HepG2 (cell line): ENCODE results near the gene RTN4. TPM values are rescaled to one million over a fixed set of nuclear protein-coding genes. Genes with fewer than 3 reads are reported as not detected.

ENCODE experiments used
- ATF3 ChIP-seq: sonication (generic); formaldehyde crosslinking; IDR thresholded peaks from 2 replicates; pipeline ENCODE4 v1.4.0; 2020; ENCODE audit warnings: missing genetic modification reagents
- ATRX ChIP-seq: sonication (generic); formaldehyde crosslinking; IDR thresholded peaks from 2 replicates; pipeline ENCODE4 v1.4.0; 2020; ENCODE audit warnings: missing genetic modification reagents, borderline replicate concordance
- ELF1 ChIP-seq: sonication (generic); formaldehyde crosslinking; IDR thresholded peaks from 2 replicates; pipeline ENCODE4 v1.4.0; 2020; ENCODE audit warnings: missing genetic modification reagents
- IRX3 ChIP-seq: sonication (generic); formaldehyde crosslinking; IDR thresholded peaks from 2 replicates; pipeline ENCODE4 v1.8.1; 2023; ENCODE audit warnings: mild to moderate bottlenecking, low read depth, missing genetic modification reagents, borderline replicate concordance
- KDM1A ChIP-seq: IDR thresholded peaks from 2 replicates; pipeline ENCODE4 v1.6.1; 2016; ENCODE audit warnings: missing compliant biosample characterization
- POLR2AphosphoS5 ChIP-seq: IDR thresholded peaks from 2 replicates; pipeline ENCODE4 v1.6.1; 2012; ENCODE audit warnings: low read depth, low read length
- REXO4 ChIP-seq: sonication (generic); formaldehyde crosslinking; IDR thresholded peaks from 2 replicates; pipeline ENCODE4 v1.8.0; 2022; ENCODE audit warnings: missing genetic modification reagents, mild to moderate bottlenecking, borderline replicate concordance
- SMC3 ChIP-seq: IDR thresholded peaks from 2 replicates; pipeline ENCODE4 v1.6.1; 2011; ENCODE audit warnings: low read length, improper control_type of control experiment
- SOX13 ChIP-seq, 3 experiments: fragments of 450-650 bp in 1 of 3; sonication (generic) in 1 of 3; formaldehyde crosslinking in 1 of 3; IDR thresholded peaks in 2 of 3; conservative IDR thresholded peaks in 1 of 3; 2 replicates each; pipeline versions ENCODE4 v1.5.0 to v1.6.1; 2016 to 2020; ENCODE audit warnings: antibody characterized with exemption in 1 of 3, mild to moderate bottlenecking in 1 of 3, missing compliant biosample characterization in 1 of 3, missing genetic modification reagents in 1 of 3, moderate library complexity in 1 of 3
- SRSF1 ChIP-seq: fragments of 200-400 bp; formaldehyde crosslinking; optimal IDR thresholded peaks from 2 replicates; pipeline ENCODE3; 2017; ENCODE audit warnings: mild to moderate bottlenecking, low read depth, low read length, moderate library complexity
- TARDBP ChIP-seq: sonication (generic); formaldehyde crosslinking; IDR thresholded peaks from 2 replicates; pipeline ENCODE4 v1.8.0; 2022; ENCODE audit warnings: mild to moderate bottlenecking, missing genetic modification reagents
- TFAP4 ChIP-seq: sonication (generic); IDR thresholded peaks from 2 replicates; pipeline ENCODE4 v1.6.1; 2016; ENCODE audit warnings: low read depth, borderline replicate concordance
- ZNF160 ChIP-seq: sonication (generic); formaldehyde crosslinking; IDR thresholded peaks from 2 replicates; pipeline ENCODE4 v1.8.0; 2022; ENCODE audit warnings: mild to moderate bottlenecking, inconsistent platforms, missing genetic modification reagents
- ZNF20 ChIP-seq: sonication (generic); formaldehyde crosslinking; IDR thresholded peaks from 2 replicates; pipeline ENCODE4 v1.4.0; 2020; ENCODE audit warnings: mild to moderate bottlenecking, moderate library complexity, missing genetic modification reagents
- ZNF460 ChIP-seq: sonication (generic); formaldehyde crosslinking; IDR thresholded peaks from 2 replicates; pipeline ENCODE4 v1.5.1; 2020; ENCODE audit warnings: missing genetic modification reagents, mild to moderate bottlenecking, borderline replicate concordance
- ZSCAN25 ChIP-seq: sonication (generic); formaldehyde crosslinking; IDR thresholded peaks from 2 replicates; pipeline ENCODE4 v1.8.0; 2022; ENCODE audit warnings: mild to moderate bottlenecking, missing genetic modification reagents
- polyA plus RNA-seq, 8 experiments: library from polyadenylated mRNA; depleted of rRNA in 3 of 8; stranded (reverse) in 7 of 8; unstranded in 1 of 8; fragments of >200 nt; fragmentation: Illumina TruSeq in 4 of 8; extraction: Trizol in 4 of 8; gene quantifications; 2 replicates each; pipeline versions ENCODE4 v1.2.1 to v1.2.3, GENCODE V29; 2011 to 2016; ENCODE audit warnings: low read depth in 4 of 8, missing spikeins in 1 of 8, mixed read lengths in 1 of 8; ENCODE audit not compliant: insufficient read depth in 1 of 8
- total RNA-seq, 5 experiments: library from RNA; depleted of rRNA; stranded (reverse); fragments of >200 nt; fragmentation: Illumina TruSeq; extraction: Trizol; gene quantifications; 2 replicates each; pipeline ENCODE4 v1.2.3, GENCODE V29; 2016; ENCODE audit warnings: low read depth in 1 of 5
- TF ChIP-seq, protein P1 (sequence below): sonication (generic); formaldehyde crosslinking; IDR thresholded peaks from 2 replicates; pipeline ENCODE4 v1.4.0; 2020; ENCODE audit warnings: missing genetic modification reagents, mild to moderate bottlenecking, borderline replicate concordance
- TF ChIP-seq, protein P2 (sequence below): sonication (generic); formaldehyde crosslinking; IDR thresholded peaks from 2 replicates; pipeline ENCODE4 v1.8.0; 2022; ENCODE audit warnings: mild to moderate bottlenecking, missing genetic modification reagents, borderline replicate concordance
- TF ChIP-seq, protein P3 (sequence below): sonication (generic); formaldehyde crosslinking; IDR thresholded peaks from 2 replicates; pipeline ENCODE4 v1.4.0; 2020; ENCODE audit warnings: mild to moderate bottlenecking, missing genetic modification reagents

Gene RTN4
- total and polyA plus RNA-seq, 2 of the 13 experiments (the other 11 are each of a cell fraction or from before 2014, with no cell fraction given): 98.4 to 133 TPM

DNA sequence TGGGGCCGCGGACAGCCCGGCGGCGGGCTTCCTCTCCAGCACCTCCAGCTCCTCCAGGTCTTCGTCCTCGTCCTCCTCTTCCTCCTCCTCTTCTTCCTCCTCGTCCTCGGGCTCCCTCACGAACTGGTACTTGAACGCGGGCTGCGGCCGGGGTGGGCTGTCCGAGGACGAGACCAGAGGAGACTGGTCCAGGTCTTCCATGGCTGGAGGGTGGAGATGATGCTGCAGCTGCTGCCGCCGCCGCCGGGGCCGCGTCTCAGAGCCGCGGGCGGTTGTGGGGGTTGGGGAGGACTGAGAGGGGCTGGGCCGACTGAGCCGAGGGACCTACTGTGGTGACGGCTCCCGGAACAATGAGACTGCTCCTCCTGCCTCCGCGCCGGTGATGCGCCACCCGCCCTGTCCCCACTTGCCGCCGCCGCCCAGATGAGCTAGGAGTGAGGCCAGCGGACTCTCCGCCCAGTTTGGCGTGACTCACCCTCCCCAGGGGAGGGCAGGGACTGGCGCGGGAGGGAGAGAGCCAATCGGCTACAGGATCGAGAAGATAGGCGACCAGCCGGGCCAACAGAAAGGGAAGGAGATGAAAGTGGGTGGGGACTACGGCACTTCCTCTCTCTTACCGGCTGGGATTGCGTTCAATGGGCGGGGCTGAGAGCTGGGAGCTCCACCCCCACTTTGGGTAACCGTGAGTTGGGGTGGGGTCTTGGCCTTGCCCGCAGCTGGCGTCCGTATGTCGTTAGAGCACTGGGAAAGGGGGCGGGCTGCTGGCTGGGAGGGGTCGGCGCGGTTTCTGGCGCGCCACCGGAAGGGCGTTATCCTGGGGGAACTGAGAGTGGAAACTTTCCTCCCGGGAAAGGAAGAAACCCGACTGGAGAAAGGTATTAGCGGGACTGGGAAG is at the start of gene RTN4 (continued):
- TF ChIP-seq TFAP4 (peak; percentile 84; the same call in 1 of the 2 replicates), REXO4 (CRISPR knock-in tag) (no peak), SOX13 (IDR thresholded peaks at IDR 0.05) (no peak), SOX13 (CRISPR knock-in tag; conservative IDR thresholded peaks at IDR 0.05 in 1 of 2, IDR thresholded peaks at IDR 0.05 in 1 of 2) (peak in 1 of 2 experiments; percentile 74; a peak in 2 of 4 replicates), IRX3 (CRISPR knock-in tag) (no peak), TARDBP (peak; percentile 83), ELF1 (CRISPR knock-in tag) (peak; percentile 85), SMC3 (no peak), ZSCAN25 (CRISPR knock-in tag) (0 out of 2 replicates have a peak, but pooled peaks have one; percentile 68), ZNF20 (CRISPR knock-in tag) (no peak), ZNF460 (no peak), POLR2AphosphoS5 (peak; percentile 88), KDM1A (CRISPR knock-in tag) (peak; percentile 67; the same call in 1 of the 2 replicates), ATRX (CRISPR knock-in tag) (no peak), SRSF1 (peak; percentile 78), ATF3 (CRISPR knock-in tag) (peak; percentile 96), ZNF160 (CRISPR knock-in tag) (peak; percentile 85; the same call in 1 of the 2 replicates)
- TF ChIP-seq, protein P1, sequence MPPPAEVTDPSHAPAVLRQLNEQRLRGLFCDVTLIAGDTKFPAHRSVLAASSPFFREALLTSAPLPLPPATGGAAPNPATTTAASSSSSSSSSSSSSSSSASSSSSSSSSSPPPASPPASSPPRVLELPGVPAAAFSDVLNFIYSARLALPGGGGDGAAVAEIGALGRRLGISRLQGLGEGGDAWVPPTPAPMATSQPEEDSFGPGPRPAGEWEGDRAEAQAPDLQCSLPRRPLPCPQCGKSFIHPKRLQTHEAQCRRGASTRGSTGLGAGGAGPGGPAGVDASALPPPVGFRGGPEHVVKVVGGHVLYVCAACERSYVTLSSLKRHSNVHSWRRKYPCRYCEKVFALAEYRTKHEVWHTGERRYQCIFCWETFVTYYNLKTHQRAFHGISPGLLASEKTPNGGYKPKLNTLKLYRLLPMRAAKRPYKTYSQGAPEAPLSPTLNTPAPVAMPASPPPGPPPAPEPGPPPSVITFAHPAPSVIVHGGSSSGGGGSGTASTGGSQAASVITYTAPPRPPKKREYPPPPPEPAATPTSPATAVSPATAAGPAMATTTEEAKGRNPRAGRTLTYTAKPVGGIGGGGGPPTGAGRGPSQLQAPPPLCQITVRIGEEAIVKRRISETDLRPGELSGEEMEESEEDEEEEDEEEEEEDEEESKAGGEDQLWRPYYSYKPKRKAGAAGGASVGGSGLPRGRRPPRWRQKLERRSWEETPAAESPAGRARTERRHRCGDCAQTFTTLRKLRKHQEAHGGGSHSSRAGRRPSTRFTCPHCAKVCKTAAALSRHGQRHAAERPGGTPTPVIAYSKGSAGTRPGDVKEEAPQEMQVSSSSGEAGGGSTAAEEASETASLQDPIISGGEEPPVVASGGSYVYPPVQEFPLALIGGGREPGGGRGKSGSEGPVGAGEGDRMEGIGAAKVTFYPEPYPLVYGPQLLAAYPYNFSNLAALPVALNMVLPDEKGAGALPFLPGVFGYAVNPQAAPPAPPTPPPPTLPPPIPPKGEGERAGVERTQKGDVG (CRISPR knock-in tag): peak; percentile 58; the same call in 1 of the 2 replicates
- TF ChIP-seq, protein P2, sequence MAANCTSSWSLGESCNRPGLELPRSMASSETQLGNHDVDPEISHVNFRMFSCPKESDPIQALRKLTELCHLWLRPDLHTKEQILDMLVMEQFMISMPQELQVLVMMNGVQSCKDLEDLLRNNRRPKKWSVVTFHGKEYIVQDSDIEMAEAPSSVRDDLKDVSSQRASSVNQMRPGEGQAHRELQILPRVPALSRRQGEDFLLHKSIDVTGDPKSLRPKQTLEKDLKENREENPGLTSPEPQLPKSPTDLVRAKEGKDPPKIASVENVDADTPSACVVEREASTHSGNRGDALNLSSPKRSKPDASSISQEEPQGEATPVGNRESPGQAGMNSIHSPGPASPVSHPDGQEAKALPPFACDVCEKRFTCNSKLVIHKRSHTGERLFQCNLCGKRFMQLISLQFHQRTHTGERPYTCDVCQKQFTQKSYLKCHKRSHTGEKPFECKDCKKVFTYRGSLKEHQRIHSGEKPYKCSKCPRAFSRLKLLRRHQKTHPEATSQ (CRISPR knock-in tag): peak; percentile 75; the same call in 1 of the 2 replicates
- TF ChIP-seq, protein P3, sequence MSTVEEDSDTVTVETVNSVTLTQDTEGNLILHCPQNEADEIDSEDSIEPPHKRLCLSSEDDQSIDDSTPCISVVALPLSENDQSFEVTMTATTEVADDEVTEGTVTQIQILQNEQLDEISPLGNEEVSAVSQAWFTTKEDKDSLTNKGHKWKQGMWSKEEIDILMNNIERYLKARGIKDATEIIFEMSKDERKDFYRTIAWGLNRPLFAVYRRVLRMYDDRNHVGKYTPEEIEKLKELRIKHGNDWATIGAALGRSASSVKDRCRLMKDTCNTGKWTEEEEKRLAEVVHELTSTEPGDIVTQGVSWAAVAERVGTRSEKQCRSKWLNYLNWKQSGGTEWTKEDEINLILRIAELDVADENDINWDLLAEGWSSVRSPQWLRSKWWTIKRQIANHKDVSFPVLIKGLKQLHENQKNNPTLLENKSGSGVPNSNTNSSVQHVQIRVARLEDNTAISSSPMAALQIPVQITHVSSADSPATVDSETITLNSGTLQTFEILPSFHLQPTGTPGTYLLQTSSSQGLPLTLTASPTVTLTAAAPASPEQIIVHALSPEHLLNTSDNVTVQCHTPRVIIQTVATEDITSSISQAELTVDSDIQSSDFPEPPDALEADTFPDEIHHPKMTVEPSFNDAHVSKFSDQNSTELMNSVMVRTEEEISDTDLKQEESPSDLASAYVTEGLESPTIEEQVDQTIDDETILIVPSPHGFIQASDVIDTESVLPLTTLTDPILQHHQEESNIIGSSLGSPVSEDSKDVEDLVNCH (CRISPR knock-in tag): peak; percentile 69; the same call in 1 of the 2 replicates
